Measurements from ENCODE around the gene TEX9.

TEX9 gene

DNA sequence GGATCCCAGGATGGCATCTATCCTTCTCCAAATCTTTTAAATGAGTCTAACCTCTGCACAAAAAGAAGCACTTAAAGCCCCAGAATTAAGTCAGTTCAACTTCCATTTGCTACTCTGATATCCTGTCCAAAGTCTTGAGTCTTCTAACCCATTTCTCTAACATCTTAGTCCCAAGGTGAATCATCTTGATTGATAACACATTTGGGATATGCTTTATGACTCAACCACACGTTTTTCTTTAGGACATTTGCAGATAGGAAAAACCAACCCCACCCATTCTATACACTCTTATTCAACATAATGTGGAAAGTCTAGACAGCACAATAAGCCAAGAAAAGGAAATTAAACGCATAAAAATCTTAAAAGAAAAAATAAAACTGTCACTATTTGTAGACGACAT lies 18.8 kb upstream of the TEX9 start:
- TF ChIP-seq SNAI2 (CRISPR knock-in tag; IDR thresholded peaks at IDR 0.05) (no peak), ZNF565 (CRISPR knock-in tag; conservative IDR thresholded peaks at IDR 0.05; ENCODE audit: low read depth) (no peak), CSDC2 (CRISPR knock-in tag; IDR thresholded peaks at IDR 0.05) (no peak), TCF4 (CRISPR knock-in tag; IDR thresholded peaks at IDR 0.05; ENCODE audit: borderline replicate concordance) (no peak), ZC3H10 (CRISPR knock-in tag; IDR thresholded peaks at IDR 0.05) (no peak), OSR1 (CRISPR knock-in tag; IDR thresholded peaks at IDR 0.05) (no peak), ZFP3 (CRISPR knock-in tag; IDR thresholded peaks at IDR 0.05) (no peak), BACH2 (CRISPR knock-in tag; IDR thresholded peaks at IDR 0.05; ENCODE audit: borderline replicate concordance) (no peak), ZNF70 (CRISPR knock-in tag; IDR thresholded peaks at IDR 0.05) (no peak)
- TF ChIP-seq, protein P1, sequence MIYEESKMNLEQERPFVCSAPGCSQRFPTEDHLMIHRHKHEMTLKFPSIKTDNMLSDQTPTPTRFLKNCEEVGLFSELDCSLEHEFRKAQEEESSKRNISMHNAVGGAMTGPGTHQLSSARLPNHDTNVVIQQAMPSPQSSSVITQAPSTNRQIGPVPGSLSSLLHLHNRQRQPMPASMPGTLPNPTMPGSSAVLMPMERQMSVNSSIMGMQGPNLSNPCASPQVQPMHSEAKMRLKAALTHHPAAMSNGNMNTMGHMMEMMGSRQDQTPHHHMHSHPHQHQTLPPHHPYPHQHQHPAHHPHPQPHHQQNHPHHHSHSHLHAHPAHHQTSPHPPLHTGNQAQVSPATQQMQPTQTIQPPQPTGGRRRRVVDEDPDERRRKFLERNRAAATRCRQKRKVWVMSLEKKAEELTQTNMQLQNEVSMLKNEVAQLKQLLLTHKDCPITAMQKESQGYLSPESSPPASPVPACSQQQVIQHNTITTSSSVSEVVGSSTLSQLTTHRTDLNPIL (CRISPR knock-in tag; IDR thresholded peaks at IDR 0.05; ENCODE audit: low read depth) = no peak
- TF ChIP-seq, protein P2, sequence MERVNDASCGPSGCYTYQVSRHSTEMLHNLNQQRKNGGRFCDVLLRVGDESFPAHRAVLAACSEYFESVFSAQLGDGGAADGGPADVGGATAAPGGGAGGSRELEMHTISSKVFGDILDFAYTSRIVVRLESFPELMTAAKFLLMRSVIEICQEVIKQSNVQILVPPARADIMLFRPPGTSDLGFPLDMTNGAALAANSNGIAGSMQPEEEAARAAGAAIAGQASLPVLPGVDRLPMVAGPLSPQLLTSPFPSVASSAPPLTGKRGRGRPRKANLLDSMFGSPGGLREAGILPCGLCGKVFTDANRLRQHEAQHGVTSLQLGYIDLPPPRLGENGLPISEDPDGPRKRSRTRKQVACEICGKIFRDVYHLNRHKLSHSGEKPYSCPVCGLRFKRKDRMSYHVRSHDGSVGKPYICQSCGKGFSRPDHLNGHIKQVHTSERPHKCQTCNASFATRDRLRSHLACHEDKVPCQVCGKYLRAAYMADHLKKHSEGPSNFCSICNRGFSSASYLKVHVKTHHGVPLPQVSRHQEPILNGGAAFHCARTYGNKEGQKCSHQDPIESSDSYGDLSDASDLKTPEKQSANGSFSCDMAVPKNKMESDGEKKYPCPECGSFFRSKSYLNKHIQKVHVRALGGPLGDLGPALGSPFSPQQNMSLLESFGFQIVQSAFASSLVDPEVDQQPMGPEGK (CRISPR knock-in tag; IDR thresholded peaks at IDR 0.05; ENCODE audit: borderline replicate concordance) = no peak
- TF ChIP-seq, protein P3, sequence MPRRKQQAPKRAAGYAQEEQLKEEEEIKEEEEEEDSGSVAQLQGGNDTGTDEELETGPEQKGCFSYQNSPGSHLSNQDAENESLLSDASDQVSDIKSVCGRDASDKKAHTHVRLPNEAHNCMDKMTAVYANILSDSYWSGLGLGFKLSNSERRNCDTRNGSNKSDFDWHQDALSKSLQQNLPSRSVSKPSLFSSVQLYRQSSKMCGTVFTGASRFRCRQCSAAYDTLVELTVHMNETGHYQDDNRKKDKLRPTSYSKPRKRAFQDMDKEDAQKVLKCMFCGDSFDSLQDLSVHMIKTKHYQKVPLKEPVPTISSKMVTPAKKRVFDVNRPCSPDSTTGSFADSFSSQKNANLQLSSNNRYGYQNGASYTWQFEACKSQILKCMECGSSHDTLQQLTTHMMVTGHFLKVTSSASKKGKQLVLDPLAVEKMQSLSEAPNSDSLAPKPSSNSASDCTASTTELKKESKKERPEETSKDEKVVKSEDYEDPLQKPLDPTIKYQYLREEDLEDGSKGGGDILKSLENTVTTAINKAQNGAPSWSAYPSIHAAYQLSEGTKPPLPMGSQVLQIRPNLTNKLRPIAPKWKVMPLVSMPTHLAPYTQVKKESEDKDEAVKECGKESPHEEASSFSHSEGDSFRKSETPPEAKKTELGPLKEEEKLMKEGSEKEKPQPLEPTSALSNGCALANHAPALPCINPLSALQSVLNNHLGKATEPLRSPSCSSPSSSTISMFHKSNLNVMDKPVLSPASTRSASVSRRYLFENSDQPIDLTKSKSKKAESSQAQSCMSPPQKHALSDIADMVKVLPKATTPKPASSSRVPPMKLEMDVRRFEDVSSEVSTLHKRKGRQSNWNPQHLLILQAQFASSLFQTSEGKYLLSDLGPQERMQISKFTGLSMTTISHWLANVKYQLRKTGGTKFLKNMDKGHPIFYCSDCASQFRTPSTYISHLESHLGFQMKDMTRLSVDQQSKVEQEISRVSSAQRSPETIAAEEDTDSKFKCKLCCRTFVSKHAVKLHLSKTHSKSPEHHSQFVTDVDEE (CRISPR knock-in tag; IDR thresholded peaks at IDR 0.05) = no peak
- ATAC-seq = no peak

DNA sequence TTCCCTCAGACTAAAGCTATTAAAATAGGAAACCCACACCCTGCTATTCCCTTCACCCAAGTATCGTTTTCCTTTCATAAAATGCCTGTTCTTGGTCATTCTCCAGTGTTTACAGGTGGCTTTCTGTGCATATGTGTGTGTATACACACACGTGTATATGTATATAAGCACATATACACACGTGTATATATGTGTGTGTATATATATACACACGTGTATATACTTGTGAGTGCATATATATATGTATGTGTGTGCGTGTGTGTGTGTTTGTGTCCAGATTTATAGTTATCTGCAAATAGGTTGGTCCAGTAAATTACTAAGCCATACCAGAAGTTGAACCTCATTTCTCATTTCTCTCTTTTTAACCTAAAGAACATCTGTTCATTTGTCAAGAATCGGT lies 15.7 kb upstream of the TEX9 start:
- TF ChIP-seq ESRRG (CRISPR knock-in tag; IDR thresholded peaks at IDR 0.05) (no peak), CSDC2 (CRISPR knock-in tag; IDR thresholded peaks at IDR 0.05) (no peak), GLIS3 (CRISPR knock-in tag; IDR thresholded peaks at IDR 0.05) (no peak), ZFP30 (CRISPR knock-in tag; IDR thresholded peaks at IDR 0.05) (no peak), TCF4 (CRISPR knock-in tag; IDR thresholded peaks at IDR 0.05; ENCODE audit: borderline replicate concordance) (no peak), ZC3H10 (CRISPR knock-in tag; IDR thresholded peaks at IDR 0.05) (no peak), ZNF565 (CRISPR knock-in tag; conservative IDR thresholded peaks at IDR 0.05; ENCODE audit: low read depth) (no peak), ARNTL (CRISPR knock-in tag; IDR thresholded peaks at IDR 0.05; ENCODE audit: borderline replicate concordance, low read depth) (no peak), BACH2 (CRISPR knock-in tag; IDR thresholded peaks at IDR 0.05; ENCODE audit: borderline replicate concordance) (no peak), OSR1 (CRISPR knock-in tag; IDR thresholded peaks at IDR 0.05) (no peak), TOX (CRISPR knock-in tag; IDR thresholded peaks at IDR 0.05; ENCODE audit: borderline replicate concordance) (no peak), ZNF8 (CRISPR knock-in tag; IDR thresholded peaks at IDR 0.05) (no peak)
- TF ChIP-seq, protein P1 (CRISPR knock-in tag; IDR thresholded peaks at IDR 0.05; ENCODE audit: low read depth) = no peak
- TF ChIP-seq, protein P4, sequence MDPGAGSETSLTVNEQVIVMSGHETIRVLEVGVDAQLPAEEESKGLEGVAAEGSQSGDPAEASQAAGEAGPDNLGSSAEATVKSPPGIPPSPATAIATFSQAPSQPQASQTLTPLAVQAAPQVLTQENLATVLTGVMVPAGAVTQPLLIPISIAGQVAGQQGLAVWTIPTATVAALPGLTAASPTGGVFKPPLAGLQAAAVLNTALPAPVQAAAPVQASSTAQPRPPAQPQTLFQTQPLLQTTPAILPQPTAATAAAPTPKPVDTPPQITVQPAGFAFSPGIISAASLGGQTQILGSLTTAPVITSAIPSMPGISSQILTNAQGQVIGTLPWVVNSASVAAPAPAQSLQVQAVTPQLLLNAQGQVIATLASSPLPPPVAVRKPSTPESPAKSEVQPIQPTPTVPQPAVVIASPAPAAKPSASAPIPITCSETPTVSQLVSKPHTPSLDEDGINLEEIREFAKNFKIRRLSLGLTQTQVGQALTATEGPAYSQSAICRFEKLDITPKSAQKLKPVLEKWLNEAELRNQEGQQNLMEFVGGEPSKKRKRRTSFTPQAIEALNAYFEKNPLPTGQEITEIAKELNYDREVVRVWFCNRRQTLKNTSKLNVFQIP (CRISPR knock-in tag; IDR thresholded peaks at IDR 0.05; ENCODE audit: borderline replicate concordance, low read depth) = no peak
- TF ChIP-seq, protein P5, sequence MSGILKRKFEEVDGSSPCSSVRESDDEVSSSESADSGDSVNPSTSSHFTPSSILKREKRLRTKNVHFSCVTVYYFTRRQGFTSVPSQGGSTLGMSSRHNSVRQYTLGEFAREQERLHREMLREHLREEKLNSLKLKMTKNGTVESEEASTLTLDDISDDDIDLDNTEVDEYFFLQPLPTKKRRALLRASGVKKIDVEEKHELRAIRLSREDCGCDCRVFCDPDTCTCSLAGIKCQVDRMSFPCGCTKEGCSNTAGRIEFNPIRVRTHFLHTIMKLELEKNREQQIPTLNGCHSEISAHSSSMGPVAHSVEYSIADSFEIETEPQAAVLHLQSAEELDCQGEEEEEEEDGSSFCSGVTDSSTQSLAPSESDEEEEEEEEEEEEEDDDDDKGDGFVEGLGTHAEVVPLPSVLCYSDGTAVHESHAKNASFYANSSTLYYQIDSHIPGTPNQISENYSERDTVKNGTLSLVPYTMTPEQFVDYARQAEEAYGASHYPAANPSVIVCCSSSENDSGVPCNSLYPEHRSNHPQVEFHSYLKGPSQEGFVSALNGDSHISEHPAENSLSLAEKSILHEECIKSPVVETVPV (CRISPR knock-in tag; IDR thresholded peaks at IDR 0.05) = no peak
- TF ChIP-seq, protein P2 (CRISPR knock-in tag; IDR thresholded peaks at IDR 0.05; ENCODE audit: borderline replicate concordance) = no peak
- TF ChIP-seq, protein P3 (CRISPR knock-in tag; IDR thresholded peaks at IDR 0.05) = no peak
- no peak for ATAC-seq
